Measurements from ENCODE around the gene EXOC4.

EXOC4 gene

GRCh38 chr7:133997463-133997862, 744.6 kb downstream of the EXOC4 start:
- no peak for TF ChIP-seq CTCF (IDR thresholded peaks at IDR 0.05; ENCODE audit: borderline replicate concordance, insufficient read depth, low read depth, low read length)

GRCh38 chr7:133999178-133999577, 746.3 kb downstream of the EXOC4 start:
- no peak overlapping the region for H3K4me3 ChIP-seq (ENCODE audit: low read depth, low read length)
- no peak for TF ChIP-seq CTCF (IDR thresholded peaks at IDR 0.05; ENCODE audit: borderline replicate concordance, insufficient read depth, low read depth, low read length)

More at GRCh38 chr7:133997463-133997862, 744.6 kb downstream of the EXOC4 start:
- no peak overlapping the region for H3K4me3 ChIP-seq (ENCODE audit: low read depth, low read length)

GRCh38 chr7:134004829-134005505, 752.1 kb downstream of the EXOC4 start:
- TF ChIP-seq CTCF (IDR thresholded peaks at IDR 0.05; ENCODE audit: borderline replicate concordance, insufficient read depth, low read depth, low read length) = no peak
- no peak overlapping the region for H3K4me3 ChIP-seq (ENCODE audit: low read depth, low read length)

- TF ChIP-seq CTCF (IDR thresholded peaks at IDR 0.05; ENCODE audit: borderline replicate concordance, insufficient read depth, low read depth, low read length) = no peak
- no peak overlapping the region for H3K4me3 ChIP-seq (ENCODE audit: low read depth, low read length)
These were observed 756.6 kb downstream of the EXOC4 start for GRCh38 chr7:134009314-134010110.

GRCh38 chr7:134013249-134013648, 760.4 kb downstream of the EXOC4 start:
- no peak overlapping the region for H3K4me3 ChIP-seq (ENCODE audit: low read depth, low read length)
- TF ChIP-seq CTCF (IDR thresholded peaks at IDR 0.05; ENCODE audit: borderline replicate concordance, insufficient read depth, low read depth, low read length) = no peak

- TF ChIP-seq CTCF (IDR thresholded peaks at IDR 0.05; ENCODE audit: borderline replicate concordance, insufficient read depth, low read depth, low read length) = no peak
- H3K4me3 ChIP-seq (ENCODE audit: low read depth, low read length) = no peak overlapping the region
These were observed 762.1 kb downstream of the EXOC4 start for GRCh38 chr7:134014935-134015334.
